NCI-H1105 (cell line): ENCODE results near the gene LLCFC1.

Source experiments
- DNase-seq: peaks from one replicate; lab custom pipeline; 2025; lab: John Stamatoyannopoulos, UW

LLCFC1 gene

GRCh38 chr7:142910481-142910880 is 28.8 kb upstream of the LLCFC1 start:
- DNase-seq = no peak

GRCh38 chr7:142913051-142913450 is 26.2 kb upstream of the LLCFC1 start:
- DNase-seq = no peak

GRCh38 chr7:142913566-142913965 is 25.7 kb upstream of the LLCFC1 start:
- no peak for DNase-seq

- no peak for DNase-seq
Measured at GRCh38 chr7:142914121-142914520, 25.2 kb upstream of the LLCFC1 start.

GRCh38 chr7:142915315-142915714 is 24.0 kb upstream of the LLCFC1 start:
- no peak for DNase-seq

- DNase-seq = no peak
Measured at GRCh38 chr7:142916508-142916907, 22.8 kb upstream of the LLCFC1 start.

- DNase-seq = no peak
Measured at GRCh38 chr7:142917447-142917846, 21.8 kb upstream of the LLCFC1 start.

GRCh38 chr7:142918901-142919300 is 20.4 kb upstream of the LLCFC1 start:
- DNase-seq = no peak

GRCh38 chr7:142919656-142920055 is 19.6 kb upstream of the LLCFC1 start:
- no peak for DNase-seq

GRCh38 chr7:142923391-142923790 is 15.9 kb upstream of the LLCFC1 start:
- no peak for DNase-seq

- no peak for DNase-seq
Measured at GRCh38 chr7:142925413-142925812, 13.9 kb upstream of the LLCFC1 start.

- no peak for DNase-seq
Measured at GRCh38 chr7:142927085-142927745, 12.1 kb upstream of the LLCFC1 start.

GRCh38 chr7:142927949-142928348 is 11.3 kb upstream of the LLCFC1 start:
- no peak for DNase-seq

- no peak for DNase-seq
Measured at GRCh38 chr7:142930126-142930730, 9.1 kb upstream of the LLCFC1 start.

- DNase-seq = no peak
Measured at GRCh38 chr7:142932386-142933091, 6.7 kb upstream of the LLCFC1 start.

GRCh38 chr7:142933092-142933475 is 6.2 kb upstream of the LLCFC1 start:
- DNase-seq = no peak

- DNase-seq = no peak
Measured at GRCh38 chr7:142933624-142934023, 5.7 kb upstream of the LLCFC1 start, which contains the start of gene TRPV5. TSS of gene TRPV5 (minus strand) at chr7:142933746. CDS start at chr7:142933459, 287 bp downstream.

GRCh38 chr7:142934056-142934455 is 5.2 kb upstream of the LLCFC1 start:
- DNase-seq = no peak

- no peak for DNase-seq
Measured at GRCh38 chr7:142935941-142936565, 3.2 kb upstream of the LLCFC1 start.

GRCh38 chr7:142938611-142939010 is 673 bp upstream of the LLCFC1 start:
- DNase-seq = no peak

- no peak for DNase-seq
Measured at GRCh38 chr7:142940966-142941535, 1.8 kb downstream of the LLCFC1 start.

GRCh38 chr7:142941541-142941940 is 2.3 kb downstream of the LLCFC1 start:
- DNase-seq = no peak
